ENCODE results near the gene AURKA. TPM values are rescaled to one million over a fixed set of nuclear protein-coding genes. Genes with fewer than 3 reads are reported as not detected.

AURKA gene
- total and polyA plus RNA-seq, 4 donors = 0.88 to 41.6 (median 2.7) TPM

- no peak for TF ChIP-seq MAX (IDR thresholded peaks at IDR 0.05)
Measured at GRCh38 chr20:56429941-56430340, 37.9 kb upstream of the AURKA start (continued).

GRCh38 chr20:56429502-56429901, 37.5 kb upstream of the AURKA start:
- no peak for TF ChIP-seq EGR1 (IDR thresholded peaks at IDR 0.05; ENCODE audit: low read depth in 2 of 2)
- no peak for TF ChIP-seq YY1 (IDR thresholded peaks at IDR 0.05)
- TF ChIP-seq HNF4G (IDR thresholded peaks at IDR 0.05) = no peak
- TF ChIP-seq CTCF (IDR thresholded peaks at IDR 0.05; ENCODE audit: low read depth, low read length, missing input control) = no peak
- no peak for TF ChIP-seq RAD21 (IDR thresholded peaks at IDR 0.05)
- TF ChIP-seq ATF3 (IDR thresholded peaks at IDR 0.05) = no peak
- TF ChIP-seq, protein P1, sequence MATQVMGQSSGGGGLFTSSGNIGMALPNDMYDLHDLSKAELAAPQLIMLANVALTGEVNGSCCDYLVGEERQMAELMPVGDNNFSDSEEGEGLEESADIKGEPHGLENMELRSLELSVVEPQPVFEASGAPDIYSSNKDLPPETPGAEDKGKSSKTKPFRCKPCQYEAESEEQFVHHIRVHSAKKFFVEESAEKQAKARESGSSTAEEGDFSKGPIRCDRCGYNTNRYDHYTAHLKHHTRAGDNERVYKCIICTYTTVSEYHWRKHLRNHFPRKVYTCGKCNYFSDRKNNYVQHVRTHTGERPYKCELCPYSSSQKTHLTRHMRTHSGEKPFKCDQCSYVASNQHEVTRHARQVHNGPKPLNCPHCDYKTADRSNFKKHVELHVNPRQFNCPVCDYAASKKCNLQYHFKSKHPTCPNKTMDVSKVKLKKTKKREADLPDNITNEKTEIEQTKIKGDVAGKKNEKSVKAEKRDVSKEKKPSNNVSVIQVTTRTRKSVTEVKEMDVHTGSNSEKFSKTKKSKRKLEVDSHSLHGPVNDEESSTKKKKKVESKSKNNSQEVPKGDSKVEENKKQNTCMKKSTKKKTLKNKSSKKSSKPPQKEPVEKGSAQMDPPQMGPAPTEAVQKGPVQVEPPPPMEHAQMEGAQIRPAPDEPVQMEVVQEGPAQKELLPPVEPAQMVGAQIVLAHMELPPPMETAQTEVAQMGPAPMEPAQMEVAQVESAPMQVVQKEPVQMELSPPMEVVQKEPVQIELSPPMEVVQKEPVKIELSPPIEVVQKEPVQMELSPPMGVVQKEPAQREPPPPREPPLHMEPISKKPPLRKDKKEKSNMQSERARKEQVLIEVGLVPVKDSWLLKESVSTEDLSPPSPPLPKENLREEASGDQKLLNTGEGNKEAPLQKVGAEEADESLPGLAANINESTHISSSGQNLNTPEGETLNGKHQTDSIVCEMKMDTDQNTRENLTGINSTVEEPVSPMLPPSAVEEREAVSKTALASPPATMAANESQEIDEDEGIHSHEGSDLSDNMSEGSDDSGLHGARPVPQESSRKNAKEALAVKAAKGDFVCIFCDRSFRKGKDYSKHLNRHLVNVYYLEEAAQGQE (IDR thresholded peaks at IDR 0.05) = no peak
- no peak for TF ChIP-seq FOXA2 (IDR thresholded peaks at IDR 0.05)
- TF ChIP-seq JUND (IDR thresholded peaks at IDR 0.05) = no peak
- TF ChIP-seq, protein P2, sequence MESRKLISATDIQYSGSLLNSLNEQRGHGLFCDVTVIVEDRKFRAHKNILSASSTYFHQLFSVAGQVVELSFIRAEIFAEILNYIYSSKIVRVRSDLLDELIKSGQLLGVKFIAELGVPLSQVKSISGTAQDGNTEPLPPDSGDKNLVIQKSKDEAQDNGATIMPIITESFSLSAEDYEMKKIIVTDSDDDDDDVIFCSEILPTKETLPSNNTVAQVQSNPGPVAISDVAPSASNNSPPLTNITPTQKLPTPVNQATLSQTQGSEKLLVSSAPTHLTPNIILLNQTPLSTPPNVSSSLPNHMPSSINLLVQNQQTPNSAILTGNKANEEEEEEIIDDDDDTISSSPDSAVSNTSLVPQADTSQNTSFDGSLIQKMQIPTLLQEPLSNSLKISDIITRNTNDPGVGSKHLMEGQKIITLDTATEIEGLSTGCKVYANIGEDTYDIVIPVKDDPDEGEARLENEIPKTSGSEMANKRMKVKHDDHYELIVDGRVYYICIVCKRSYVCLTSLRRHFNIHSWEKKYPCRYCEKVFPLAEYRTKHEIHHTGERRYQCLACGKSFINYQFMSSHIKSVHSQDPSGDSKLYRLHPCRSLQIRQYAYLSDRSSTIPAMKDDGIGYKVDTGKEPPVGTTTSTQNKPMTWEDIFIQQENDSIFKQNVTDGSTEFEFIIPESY (IDR thresholded peaks at IDR 0.05) = no peak
- TF ChIP-seq GABPA (IDR thresholded peaks at IDR 0.05 in 1 of 2, conservative IDR thresholded peaks at IDR 0.05 in 1 of 2) = no peak
- TF ChIP-seq NR2F2 (IDR thresholded peaks at IDR 0.05) = no peak
- no peak for TF ChIP-seq SP1 (IDR thresholded peaks at IDR 0.05)
- no peak for DNase-seq (ENCODE audit: low spot score)
- no peak overlapping the region for H3K27ac ChIP-seq (ENCODE audit: low read depth in 1 of 2, low read length in 2 of 2)
- 82% methylated on average over 6 of the region's 6 CpGs for WGBS
- H3K9ac ChIP-seq (ENCODE audit: low read depth in 1 of 2, low read length in 2 of 2) = no peak overlapping the region
- no peaks in the 10 kb centered on the region for H3K9me3 ChIP-seq (ENCODE audit: control insufficient read depth in 4 of 4, low read length in 3 of 4)
- no peak overlapping the region for H3K4me3 ChIP-seq (ENCODE audit: low read depth in 1 of 3, low read length in 3 of 3)
- no peaks in the 10 kb centered on the region for H3K36me3 ChIP-seq (ENCODE audit: control insufficient read depth in 4 of 4, insufficient read depth in 3 of 4, low read depth in 1 of 4, low read length in 3 of 4)
- H3K27me3 ChIP-seq (ENCODE audit: control insufficient read depth in 4 of 4, insufficient read depth in 4 of 4, low read length in 3 of 4) = no peaks in the 10 kb centered on the region
- no peaks in the 10 kb centered on the region for H3K4me1 ChIP-seq (ENCODE audit: control insufficient read depth in 4 of 4, insufficient read depth in 4 of 4, low read length in 3 of 4)

GRCh38 chr20:56428881-56429280, 36.9 kb upstream of the AURKA start:
- H3K9me3 ChIP-seq (ENCODE audit: control insufficient read depth in 4 of 4, low read length in 3 of 4) = no peaks in the 10 kb centered on the region
- H3K27ac ChIP-seq (ENCODE audit: low read depth in 1 of 2, low read length in 2 of 2) = no peak overlapping the region
- H3K4me1 ChIP-seq (ENCODE audit: control insufficient read depth in 4 of 4, insufficient read depth in 4 of 4, low read length in 3 of 4) = no peaks in the 10 kb centered on the region
- H3K36me3 ChIP-seq (ENCODE audit: control insufficient read depth in 4 of 4, insufficient read depth in 3 of 4, low read depth in 1 of 4, low read length in 3 of 4) = no peaks in the 10 kb centered on the region
- no peak overlapping the region for H3K9ac ChIP-seq (ENCODE audit: low read depth in 1 of 2, low read length in 2 of 2)
- no peak overlapping the region for H3K4me3 ChIP-seq (ENCODE audit: low read depth in 1 of 3, low read length in 3 of 3)
- 83% methylated on average over 8 of the region's 8 CpGs for WGBS
- DNase-seq (ENCODE audit: low spot score) = no peak
- no peaks in the 10 kb centered on the region for H3K27me3 ChIP-seq (ENCODE audit: control insufficient read depth in 4 of 4, insufficient read depth in 4 of 4, low read length in 3 of 4)
- TF ChIP-seq, protein P2 (IDR thresholded peaks at IDR 0.05) = no peak
- TF ChIP-seq FOXA2 (IDR thresholded peaks at IDR 0.05) = no peak
- no peak for TF ChIP-seq MAX (IDR thresholded peaks at IDR 0.05)
- no peak for TF ChIP-seq SP1 (IDR thresholded peaks at IDR 0.05)
- TF ChIP-seq TAF1 (conservative IDR thresholded peaks at IDR 0.05) = no peak
- TF ChIP-seq CTCF (IDR thresholded peaks at IDR 0.05; ENCODE audit: low read depth, low read length, missing input control) = no peak
- no peak for TF ChIP-seq RXRA (IDR thresholded peaks at IDR 0.05)
- no peak for TF ChIP-seq GABPA (IDR thresholded peaks at IDR 0.05 in 1 of 2, conservative IDR thresholded peaks at IDR 0.05 in 1 of 2)
- no peak for TF ChIP-seq HNF4A (conservative IDR thresholded peaks at IDR 0.05)
- no peak for TF ChIP-seq ATF3 (IDR thresholded peaks at IDR 0.05)
- no peak for TF ChIP-seq YY1 (IDR thresholded peaks at IDR 0.05)
- TF ChIP-seq RAD21 (IDR thresholded peaks at IDR 0.05) = no peak

Measured in liver (tissue), 9 donors.